ENCODE data around the gene FABP6.
A peak's percentile ranks its signal among the peaks of the same experiment; 100 is the strongest.
"Not testable (repeated sequence)": the region's sequence is repeated elsewhere in the genome, so short reads cannot be mapped to it uniquely, and the experiment has no call there.

The FABP6 gene

GRCh38 chr5:160229190-160229742 lies at the start of gene FABP6:
Gene FABP6, plus strand, starts transcription at chr5:160229506. Its CDS starts 52 bp downstream, at chr5:160229558.
- no peak for DNase-seq (ENCODE audit: low read depth, low spot score)

GRCh38 chr5:160180931-160181330 lies 48.4 kb upstream of the FABP6 start:
- no peak for DNase-seq (ENCODE audit: low read depth, low spot score)

- no peak for DNase-seq (ENCODE audit: low read depth, low spot score)
Measured at GRCh38 chr5:160181965-160182622, 47.2 kb upstream of the FABP6 start.

GRCh38 chr5:160183075-160183474 lies 46.2 kb upstream of the FABP6 start:
- DNase-seq (ENCODE audit: low read depth, low spot score): no peak

GRCh38 chr5:160185626-160186360 lies 43.5 kb upstream of the FABP6 start:
- DNase-seq (ENCODE audit: low read depth, low spot score): no peak

GRCh38 chr5:160186480-160186879 lies 42.8 kb upstream of the FABP6 start:
- no peak for DNase-seq (ENCODE audit: low read depth, low spot score)

GRCh38 chr5:160187091-160187490 lies 42.2 kb upstream of the FABP6 start:
- no peak for DNase-seq (ENCODE audit: low read depth, low spot score)

- peak; percentile 92 for DNase-seq (ENCODE audit: low read depth, low spot score)
Measured at GRCh38 chr5:160188141-160189015, 40.9 kb upstream of the FABP6 start.

GRCh38 chr5:160192424-160192823 lies 36.9 kb upstream of the FABP6 start:
- DNase-seq (ENCODE audit: low read depth, low spot score): no peak

- not testable (repeated sequence) for DNase-seq (ENCODE audit: low read depth, low spot score)
Measured at GRCh38 chr5:160193076-160193475, 36.2 kb upstream of the FABP6 start.

GRCh38 chr5:160193790-160194189 lies 35.5 kb upstream of the FABP6 start:
- not testable (repeated sequence) for DNase-seq (ENCODE audit: low read depth, low spot score)

GRCh38 chr5:160197341-160198144 lies 31.8 kb upstream of the FABP6 start:
- no peak for DNase-seq (ENCODE audit: low read depth, low spot score)

- no peak for DNase-seq (ENCODE audit: low read depth, low spot score)
Measured at GRCh38 chr5:160198146-160198545, 31.2 kb upstream of the FABP6 start.

GRCh38 chr5:160198841-160199409 lies 30.4 kb upstream of the FABP6 start:
- DNase-seq (ENCODE audit: low read depth, low spot score): no peak

- DNase-seq (ENCODE audit: low read depth, low spot score): peak; percentile 88
Measured at GRCh38 chr5:160199410-160199911, 29.8 kb upstream of the FABP6 start.

- DNase-seq (ENCODE audit: low read depth, low spot score): no peak
Measured at GRCh38 chr5:160207061-160207460, 22.2 kb upstream of the FABP6 start.

GRCh38 chr5:160209917-160210316 lies 19.4 kb upstream of the FABP6 start:
- no peak for DNase-seq (ENCODE audit: low read depth, low spot score)

- DNase-seq (ENCODE audit: low read depth, low spot score): no peak
Measured at GRCh38 chr5:160210606-160211005, 18.7 kb upstream of the FABP6 start.

- no peak for DNase-seq (ENCODE audit: low read depth, low spot score)
Measured at GRCh38 chr5:160211352-160211751, 18.0 kb upstream of the FABP6 start.

GRCh38 chr5:160213537-160213936 lies 15.8 kb upstream of the FABP6 start:
- no peak for DNase-seq (ENCODE audit: low read depth, low spot score)

GRCh38 chr5:160219356-160219755 lies 9.9 kb upstream of the FABP6 start:
- DNase-seq (ENCODE audit: low read depth, low spot score): no peak
